H54 (cell line): ENCODE measurements around the gene SPAG4.

ENCODE experiments used
- DNase-seq: peaks from one replicate; pipeline ENCODE4 v3.0.0; 2011; ENCODE audit warnings: low spot score, mixed read lengths; ENCODE audit not compliant: insufficient read length
- FAIRE-seq: peaks from 3 replicates; lab custom pipeline; 2011; peaks lifted over from hg19 to GRCh38; lab: Jason Lieb, UNC
- POLR2A ChIP-seq: IDR thresholded peaks from 2 replicates; pipeline ENCODE4 v1.6.1; 2011; ENCODE audit warnings: low read depth, mild to moderate bottlenecking, low read length

SPAG4 gene

DNA sequence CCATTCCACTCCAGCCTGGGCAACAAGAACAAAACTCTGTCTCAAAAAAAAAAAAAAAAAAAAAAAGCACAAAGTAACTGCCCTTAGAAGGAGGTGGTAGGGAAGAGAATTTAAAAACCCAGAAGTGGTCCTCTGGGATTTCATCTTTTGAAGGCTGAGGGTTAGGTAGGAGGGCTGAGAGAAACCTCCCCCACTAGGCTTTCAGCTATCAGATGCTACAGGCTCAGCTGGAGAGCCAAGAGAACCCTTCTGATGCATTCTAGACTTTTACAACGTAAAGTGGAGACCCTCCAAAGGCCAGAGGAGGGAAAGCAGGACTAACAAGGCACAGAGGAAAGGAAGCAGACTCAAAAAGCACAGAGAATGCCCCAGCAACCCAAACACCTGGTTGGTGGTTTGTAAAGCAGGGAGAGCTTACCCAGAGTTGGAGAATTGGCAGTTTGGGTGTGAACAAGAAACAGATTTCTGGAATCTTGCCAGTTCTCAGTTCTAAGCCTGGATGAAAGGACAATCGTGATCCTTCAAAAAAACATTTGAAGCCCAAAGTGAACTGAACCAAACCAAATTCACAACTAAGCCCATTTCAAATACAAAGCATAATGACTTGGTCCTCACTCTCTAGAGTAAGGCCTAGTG, 23.2 kb upstream of the SPAG4 start:
- DNase-seq, result no peak
- no peak for FAIRE-seq
- no peak for TF ChIP-seq POLR2A

DNA sequence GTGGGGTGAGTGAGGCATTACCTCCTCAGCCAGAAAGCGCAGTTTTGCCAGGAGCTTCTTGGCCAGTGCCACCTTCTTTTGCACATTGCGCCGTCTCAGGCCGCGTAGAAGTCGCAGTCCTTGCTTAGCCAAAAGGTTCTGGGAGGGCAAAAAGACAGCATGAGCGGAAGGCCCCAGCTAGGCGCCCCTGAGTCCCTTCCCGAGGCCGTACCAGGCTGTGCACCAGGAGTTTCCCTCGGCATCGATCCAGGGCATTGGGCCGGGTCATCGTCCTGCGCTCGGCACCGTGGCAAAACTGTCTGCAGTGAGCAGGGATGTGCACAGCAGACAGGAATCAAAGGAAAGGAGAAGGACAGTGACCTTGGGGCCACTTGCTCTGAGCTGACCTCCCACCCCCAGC, 20.2 kb upstream of the SPAG4 start:
- TF ChIP-seq POLR2A, result no peak
- DNase-seq (no peak), FAIRE-seq (no peak)

DNA sequence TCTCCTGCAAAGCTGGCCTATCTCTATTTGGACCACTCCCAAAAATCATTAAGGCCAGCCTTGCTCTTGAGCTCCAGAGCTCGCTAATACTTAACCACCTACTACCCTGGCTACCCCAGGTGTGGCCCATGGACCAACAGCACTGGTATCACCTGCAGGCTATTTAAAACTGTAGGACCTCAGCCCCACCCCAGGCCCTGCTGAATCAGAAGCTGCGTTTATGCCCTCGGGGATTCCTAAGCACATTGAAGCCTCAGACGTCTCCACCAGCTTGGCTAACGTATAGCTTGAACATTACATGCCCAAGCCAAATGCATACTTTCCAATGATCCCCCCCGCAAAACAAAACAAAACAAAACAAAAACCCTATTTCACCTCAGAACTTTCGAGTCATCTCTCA, 19.7 kb upstream of the SPAG4 start:
- no peak for DNase-seq

DNA sequence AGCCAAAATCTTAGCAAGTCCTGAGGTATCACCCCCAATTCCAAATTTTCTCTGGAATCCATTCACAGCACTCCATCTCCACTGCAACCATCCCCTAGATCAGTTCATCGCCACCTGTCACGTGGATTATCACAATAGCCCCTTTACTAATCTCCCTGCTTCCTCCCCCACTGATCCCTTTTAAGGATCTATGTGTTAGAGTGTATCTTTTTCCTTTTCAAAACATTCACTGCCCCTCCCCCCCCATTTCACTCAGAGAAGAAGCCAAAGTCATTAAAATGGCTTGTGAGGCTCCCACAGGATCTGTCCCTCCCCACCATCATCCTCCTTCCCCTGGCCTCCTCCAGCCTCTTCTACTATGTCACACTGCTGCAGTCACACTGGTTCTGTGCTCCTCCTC, 18.4 kb upstream of the SPAG4 start:
- FAIRE-seq, result no peak
- no peak for DNase-seq
- no peak for TF ChIP-seq POLR2A

More for the DNA sequence above, 19.7 kb upstream of the SPAG4 start:
- no peak for FAIRE-seq
- no peak for TF ChIP-seq POLR2A

DNA sequence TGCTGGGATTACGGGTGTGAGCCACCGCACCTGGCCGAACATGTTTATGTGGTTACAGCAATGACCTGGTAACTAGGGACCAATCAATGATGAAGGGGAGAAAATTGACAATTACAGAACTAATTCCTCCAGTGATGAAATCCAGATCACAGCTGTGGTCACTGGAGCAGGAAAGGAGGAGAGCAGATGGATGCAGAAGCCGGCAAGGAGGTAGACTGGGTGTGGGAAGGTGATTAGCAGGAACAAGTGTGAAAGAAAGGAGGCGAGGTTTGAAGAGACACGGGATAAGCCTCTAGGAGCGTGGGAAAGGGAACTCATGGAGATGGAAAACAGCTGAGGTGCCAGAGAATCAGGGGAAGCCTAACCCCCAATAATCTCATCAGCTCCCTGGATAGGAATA, 17.2 kb upstream of the SPAG4 start:
- no peak for TF ChIP-seq POLR2A
- FAIRE-seq (no peak), DNase-seq (no peak)

DNA sequence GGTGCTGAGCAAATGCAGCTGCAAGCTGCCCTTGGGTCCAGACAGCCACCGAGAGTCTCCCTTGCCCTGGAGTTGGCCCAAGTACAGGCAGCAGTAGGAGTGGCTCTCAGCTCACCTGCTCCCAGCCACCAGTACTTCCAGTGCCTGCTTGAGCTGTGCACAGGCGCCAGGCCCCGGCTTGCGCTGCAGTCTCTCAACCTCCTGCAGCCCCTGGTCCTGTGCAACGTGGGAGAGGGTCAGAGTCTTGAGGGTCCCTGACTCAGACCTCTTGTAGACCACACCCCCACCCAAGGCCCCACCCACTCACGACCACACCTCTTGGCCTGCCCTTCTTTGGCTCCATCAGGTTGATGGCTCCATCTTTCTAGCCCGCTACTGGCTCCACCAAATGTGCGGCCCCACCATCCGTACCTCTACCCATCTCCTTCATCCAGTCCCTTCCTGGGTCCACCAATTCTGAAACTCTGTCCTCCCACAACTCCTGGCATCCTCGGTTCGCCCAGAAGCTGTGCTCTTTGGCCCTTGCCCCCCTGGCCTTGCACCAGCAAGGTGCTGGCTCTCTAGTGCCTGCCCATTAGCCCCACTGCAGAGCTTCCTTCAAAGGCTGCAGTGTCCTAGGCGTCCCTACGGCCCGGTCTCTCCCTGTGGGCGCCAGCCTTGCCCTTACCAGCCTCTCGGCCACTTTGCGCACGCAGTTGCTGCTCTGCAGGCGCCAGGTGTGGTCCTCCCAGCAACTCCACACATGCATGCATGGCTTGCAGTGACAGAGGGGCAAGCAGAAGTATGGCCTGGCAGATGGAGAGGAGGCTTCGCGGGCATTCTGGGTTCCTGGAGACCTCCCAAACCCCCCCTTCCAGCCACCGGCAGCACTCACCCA, 16.5 kb upstream of the SPAG4 start:
- TF ChIP-seq POLR2A, result no peak
- no peak for DNase-seq
- no peak for FAIRE-seq

DNA sequence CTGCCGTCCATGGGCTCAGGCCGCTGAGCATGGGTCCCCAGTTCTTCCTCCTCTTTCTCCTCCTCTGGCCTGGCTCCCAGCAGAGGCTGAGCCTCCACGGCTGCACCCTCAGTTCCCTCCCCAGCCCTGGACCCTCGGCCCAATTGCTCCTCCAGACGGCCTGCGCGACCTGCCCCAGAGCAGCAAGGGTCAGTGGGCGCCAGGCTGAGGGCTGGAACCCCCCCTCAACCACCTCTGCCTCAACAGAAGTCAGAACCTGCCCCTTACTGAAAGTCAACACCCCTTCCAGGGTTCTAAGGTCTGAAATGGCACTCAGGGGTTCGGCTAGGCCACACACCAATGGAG, 15.9 kb upstream of the SPAG4 start:
- no peak for FAIRE-seq
- DNase-seq, result no peak
- no peak for TF ChIP-seq POLR2A

DNA sequence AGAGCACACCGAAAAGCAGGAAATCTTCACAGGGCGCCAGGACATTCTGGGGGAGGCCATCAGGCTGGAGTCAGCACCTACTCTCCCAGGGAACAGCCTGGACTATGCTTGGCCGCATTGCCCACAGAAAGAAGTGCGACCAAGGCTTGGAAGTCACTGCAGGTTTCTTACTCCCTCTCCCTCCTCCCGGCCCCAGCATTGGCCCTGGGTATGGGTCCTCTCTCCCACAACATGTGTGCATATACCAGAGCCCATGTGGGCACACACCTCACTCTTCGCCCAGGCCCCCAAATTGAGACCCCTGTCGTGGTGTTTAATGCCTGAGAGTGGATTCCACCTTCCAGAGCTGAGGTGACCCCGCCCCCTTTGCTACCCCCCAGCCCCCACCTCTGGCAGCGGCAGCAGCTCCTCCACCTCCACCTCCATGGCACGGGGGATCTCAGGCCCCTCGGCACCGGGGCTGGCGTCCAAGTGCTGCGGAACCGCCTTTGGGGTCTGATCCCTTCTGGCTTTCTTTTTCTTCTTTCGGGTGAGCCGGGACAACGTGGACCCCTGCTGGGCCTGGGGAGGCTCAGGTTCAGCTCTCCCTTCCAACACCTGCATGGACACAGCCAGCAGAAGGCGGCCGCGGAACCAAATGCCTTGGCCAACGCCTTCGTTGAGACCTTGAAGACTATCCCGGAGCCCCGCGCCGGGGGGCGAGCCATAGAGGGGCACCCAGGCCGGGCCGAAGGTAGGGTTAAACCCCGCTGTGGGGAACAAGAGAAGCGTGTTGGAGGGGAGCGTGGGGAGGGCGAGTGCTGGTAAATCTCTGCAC, 15.2 kb upstream of the SPAG4 start:
- no peak for TF ChIP-seq POLR2A
- DNase-seq (no peak), FAIRE-seq (no peak)

DNA sequence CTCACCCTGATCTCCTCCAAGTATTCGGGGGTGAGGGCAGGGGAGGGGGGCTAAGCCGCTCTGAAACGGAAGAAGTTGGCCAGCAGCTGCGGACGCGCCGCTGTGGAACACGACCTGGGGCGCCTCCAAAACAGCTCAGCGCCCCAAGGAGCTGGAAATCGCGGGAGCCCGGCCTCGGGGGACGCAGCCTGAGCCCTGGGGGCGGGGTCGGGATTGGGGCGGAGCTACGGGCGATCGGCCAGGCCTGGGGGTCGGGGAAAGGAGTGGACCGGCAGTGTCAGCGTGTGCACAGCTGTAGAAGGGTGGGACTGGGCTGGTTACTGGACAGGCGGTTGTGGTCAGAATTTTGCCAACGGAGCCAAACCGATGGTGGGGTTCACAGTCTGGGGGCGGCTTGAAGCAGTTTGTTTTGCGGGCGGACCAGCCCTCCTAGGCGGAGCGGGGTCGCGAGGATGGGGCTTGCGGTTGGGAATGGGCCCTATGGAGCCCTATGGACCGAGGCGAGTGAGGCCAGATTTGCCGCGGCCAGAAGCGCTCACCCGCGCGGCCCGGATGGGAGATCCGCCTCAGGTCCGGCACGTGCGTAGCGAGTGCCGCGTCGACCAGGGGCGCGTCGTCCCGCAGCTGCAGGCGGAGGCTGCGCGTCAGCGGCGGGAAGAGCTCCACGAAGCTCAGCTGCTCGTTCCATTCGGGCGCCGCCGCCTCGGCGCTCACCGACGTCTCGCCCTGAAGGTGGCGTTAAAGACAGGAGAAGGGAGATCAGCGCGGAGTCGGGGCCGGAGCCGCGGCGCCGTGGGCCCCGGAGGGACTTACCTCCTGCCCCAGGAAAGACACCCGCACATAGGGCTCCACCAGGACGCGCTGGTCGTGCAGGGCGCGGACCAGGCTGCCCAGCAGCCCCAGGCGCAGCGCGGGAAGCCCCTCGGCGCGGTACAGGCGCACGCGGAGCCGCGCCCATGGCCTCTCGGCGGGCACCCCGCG, 14.3 kb upstream of the SPAG4 start:
- DNase-seq (no peak), FAIRE-seq (no peak)
- no peak for TF ChIP-seq POLR2A

DNA sequence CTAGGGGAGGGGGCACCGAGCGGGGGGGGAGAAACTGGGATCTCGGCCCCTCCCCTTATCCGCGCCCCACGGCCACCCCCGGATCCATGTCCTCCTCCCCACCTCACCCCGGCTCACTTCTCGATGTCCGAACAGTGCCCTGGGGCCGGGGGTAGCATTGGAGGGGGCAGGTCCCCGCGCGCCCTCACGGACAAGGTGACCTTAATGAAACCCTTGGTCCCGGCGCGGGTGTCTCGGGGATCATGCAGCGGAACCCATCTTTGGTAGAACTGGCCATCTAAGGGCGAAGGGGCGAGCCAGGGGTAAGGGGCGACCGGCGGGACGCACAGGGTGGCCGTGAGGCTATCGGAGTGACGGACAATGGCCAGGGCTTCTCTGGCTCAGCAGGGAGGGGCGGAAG, 13.6 kb upstream of the SPAG4 start:
- TF ChIP-seq POLR2A, result no peak
- FAIRE-seq, result no peak
- no peak for DNase-seq

DNA sequence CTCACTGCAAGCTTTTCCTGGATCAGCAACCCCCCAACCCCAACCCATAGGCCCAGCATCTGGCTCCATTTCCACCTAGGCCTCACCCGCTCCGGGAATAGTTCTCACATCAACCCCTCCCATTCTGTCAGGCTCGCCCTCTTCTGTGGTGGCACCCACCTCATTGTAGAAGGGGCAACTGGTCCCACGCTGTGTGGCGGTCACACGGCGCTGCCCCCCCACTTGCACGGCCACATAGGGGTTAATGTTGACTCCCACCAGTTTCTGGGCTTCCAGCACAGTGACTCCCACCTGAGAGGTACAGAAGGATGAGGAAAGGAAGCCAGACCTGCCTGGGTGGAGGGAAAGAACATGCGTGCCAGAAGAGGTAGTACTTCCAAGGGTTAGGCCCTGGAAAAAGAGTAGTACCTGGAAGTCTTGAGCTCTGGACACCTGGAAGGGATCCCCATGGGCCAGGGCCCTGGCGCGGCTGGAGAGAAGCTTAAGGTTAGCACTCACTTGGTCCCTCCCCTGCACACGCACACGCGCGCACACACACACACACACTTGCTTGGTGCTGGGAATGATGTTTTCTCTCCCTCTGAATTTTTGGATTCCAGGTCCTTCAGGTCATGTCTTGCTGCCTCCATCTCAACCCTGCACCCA, 12.7 kb upstream of the SPAG4 start:
- no peak for TF ChIP-seq POLR2A
- no peak for FAIRE-seq
- DNase-seq, result no peak

DNA sequence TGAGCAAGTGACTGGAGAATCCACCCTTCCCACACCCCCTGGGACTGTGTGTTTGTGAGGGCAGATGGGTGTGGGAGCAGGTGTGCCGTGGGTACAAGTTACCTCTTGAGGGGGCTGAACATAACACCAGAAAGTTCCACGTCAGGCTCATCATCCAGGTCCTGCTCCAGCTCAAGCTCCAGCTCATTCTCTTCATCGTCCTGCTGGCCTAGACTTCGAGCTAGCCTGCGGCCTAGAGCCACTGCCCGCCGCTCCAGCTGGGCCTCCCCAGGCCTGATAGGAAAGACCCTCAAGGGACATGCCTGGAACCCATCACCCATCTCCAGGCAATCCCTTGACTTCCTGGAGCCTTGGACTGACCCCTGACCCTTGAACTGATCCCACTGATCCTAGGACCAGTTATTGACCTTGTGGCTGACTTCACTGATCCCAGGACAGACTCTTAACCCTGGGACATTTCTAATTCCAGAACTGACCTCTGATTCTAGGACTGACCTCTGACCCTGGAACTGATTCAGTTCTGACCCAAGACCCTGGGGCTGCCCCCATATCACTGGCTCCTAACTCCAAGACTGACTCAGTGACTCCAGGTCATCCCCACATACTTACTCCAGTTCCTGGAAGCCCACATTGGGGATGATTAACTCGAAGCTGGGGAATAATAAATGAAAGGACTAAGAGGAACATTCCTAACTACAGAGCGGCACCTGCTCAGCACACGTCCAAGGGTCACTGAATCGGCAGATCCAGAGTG, 11.8 kb upstream of the SPAG4 start:
- DNase-seq, result no peak
- no peak for TF ChIP-seq POLR2A
- FAIRE-seq, result no peak
